GM11168 (cell line): ENCODE measurements around the gene PNPLA2.

ENCODE experiments used
- in situ Hi-C: fragments of 300-500 bp; cut with MboI; formaldehyde crosslinking; loops from one replicate; pipeline ENCODE4 v1.12.0; 2022; ENCODE audit warnings: low sequenced_read_pairs; ENCODE audit not compliant: unreplicated experiment

The PNPLA2 gene, protein sequence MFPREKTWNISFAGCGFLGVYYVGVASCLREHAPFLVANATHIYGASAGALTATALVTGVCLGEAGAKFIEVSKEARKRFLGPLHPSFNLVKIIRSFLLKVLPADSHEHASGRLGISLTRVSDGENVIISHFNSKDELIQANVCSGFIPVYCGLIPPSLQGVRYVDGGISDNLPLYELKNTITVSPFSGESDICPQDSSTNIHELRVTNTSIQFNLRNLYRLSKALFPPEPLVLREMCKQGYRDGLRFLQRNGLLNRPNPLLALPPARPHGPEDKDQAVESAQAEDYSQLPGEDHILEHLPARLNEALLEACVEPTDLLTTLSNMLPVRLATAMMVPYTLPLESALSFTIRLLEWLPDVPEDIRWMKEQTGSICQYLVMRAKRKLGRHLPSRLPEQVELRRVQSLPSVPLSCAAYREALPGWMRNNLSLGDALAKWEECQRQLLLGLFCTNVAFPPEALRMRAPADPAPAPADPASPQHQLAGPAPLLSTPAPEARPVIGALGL

DNA sequence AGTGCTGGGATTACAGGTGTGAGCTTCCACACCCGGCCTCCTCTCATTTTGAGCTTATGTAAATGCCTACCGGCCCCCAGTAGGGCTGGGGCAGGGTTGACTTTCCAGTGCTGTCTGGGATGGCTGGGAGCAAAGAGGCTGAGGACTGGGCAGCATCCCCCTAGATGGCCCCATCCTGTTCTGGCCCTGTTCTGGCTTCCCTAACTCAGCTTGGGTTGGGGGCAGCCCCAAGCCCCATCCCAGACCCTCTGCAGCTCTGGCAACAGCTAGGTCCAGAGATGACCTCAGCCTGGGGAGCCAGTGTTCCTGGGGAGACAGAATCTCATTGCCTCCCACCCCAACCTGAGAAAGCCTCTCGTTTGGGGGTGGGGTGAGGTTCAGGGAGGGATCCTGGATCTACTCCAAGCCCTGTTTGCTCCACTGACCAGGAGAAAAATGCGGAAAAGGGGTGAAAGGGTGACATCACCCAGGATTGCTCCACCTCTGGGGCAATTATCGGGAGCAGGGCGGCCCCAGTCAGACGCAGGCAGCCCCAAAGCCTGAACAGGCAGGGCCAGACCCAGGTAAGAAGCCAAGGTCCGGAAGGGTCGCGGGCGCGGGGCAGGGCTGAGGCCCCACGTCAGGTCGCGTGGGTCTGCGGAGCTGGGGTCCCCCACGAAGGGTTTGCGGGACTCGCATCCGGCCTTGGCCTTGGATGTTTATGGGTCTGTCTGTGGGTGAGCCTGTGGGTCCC, at the start of gene PNPLA2:
TSS of gene PNPLA2 (plus strand) at position 519 of the 733 bp plus-strand sequence. CDS start 805 bp downstream, outside the sequence.
- in situ Hi-C loops, result no loop called here

DNA sequence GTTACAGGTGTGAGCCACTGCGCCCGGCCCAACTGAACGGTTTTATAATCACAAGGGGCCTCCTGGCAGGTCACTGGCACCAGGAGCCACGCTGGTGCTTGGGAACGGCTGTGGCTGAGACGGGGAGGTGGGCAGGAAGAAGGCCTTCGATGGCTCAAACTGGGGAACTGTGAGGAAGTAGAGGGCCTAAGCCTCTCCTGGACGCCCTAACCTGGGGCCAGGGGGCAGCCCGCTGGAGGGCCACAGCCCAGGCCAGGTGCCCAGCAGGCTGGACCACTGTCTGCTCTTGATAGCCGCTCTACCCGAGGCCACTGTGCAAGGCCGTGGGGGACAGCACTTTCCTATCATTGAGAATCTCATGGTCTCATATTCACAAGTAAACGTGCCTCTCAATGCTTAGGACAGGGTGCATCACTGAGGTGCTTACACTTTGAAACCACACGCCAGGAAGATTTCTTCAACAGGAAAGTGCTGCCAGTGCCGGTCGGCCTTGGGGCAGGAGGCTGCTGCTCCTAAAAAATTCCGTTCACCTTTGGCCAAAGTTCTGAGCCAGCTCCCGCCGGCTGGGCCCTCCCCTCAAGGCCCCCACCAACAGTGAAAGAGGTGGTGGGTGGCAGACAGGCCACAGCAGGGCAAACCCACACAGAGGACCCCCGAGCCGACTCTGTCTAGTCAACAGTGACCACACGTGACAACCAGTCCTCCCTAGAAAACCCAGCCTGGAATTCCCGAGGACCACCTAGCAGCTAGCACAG, 48.6 kb upstream of the PNPLA2 start:
- in situ Hi-C loops, result loop anchor here (10.0 kb wide), 1 partner anchor 555 kb away; no protein-coding TSS in a partner anchor

DNA sequence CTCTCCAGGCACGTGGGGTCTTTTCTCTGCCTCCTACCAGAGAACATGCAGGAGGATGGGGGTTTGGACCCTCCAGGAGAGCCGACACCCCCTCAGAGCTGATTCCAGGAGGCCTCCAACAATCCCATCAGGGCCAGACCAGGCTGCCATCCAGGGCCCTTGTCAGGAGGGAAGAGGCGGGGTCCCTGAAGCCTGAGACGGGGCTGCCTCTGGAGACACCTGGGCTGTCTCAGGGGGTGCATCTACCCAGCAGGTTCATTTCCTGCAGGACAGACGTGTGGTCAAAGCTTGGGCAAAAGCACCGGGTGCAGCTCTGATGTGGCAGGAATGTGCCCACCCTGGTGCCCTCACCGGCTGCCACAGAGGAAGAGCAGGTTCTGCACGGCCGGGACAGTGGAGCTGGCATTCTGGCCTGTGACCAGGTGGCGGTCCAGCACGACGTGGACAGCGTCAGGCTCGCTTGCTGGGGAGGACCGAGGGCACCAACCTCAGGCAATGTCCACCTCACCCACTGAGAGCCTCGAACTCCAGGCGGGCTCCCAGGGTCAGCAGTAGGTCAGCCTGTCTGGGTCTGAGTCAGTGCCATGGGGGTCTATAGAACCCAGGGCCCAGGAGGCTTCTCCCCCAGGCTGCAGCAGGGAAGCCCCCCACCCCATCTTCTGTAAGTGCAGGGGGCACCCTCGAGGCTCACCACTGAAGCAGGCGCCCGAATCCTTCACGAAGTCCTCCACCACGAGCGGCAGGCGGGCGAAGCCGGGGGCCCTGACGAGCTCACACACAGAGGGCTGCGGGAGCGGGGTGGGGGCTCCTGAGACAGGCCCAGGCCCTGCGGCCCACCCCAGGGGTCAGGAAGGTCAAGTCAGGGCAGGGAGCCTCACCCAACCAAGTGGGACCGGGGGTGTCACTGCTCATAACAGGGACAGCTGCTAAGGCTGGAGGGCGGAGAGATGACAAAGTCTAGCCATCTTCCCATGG, 47.8 kb upstream of the PNPLA2 start:
- in situ Hi-C loops, result no loop called here

DNA sequence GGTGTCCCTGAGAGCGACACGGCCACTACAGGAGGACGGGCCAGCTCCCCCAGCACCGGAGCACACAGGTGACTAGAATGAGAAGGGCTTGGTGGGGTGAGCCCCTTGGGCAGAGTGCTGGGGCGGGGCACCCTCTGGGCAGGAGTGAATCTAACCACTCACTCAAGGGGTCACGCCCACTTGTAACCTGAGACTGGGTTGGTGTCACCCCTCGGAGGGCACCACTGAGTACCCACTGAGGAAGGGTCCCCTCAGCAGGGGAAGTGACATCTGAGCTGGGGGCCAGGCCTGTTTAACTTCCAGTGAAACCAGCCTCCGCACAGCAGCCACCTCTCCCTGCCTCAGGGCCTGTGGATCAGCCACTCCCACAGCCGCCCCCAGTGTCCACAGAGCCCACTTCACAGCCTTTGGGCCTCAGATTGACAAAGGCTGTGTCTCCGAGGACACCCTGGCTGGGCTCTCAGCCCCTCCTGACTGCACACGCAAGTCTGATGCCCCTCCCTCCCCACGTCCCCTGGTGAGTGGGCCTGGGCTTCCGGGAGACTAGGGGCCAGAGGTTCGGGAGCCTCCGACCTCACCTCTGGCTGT, 47.0 kb upstream of the PNPLA2 start:
- in situ Hi-C loops, result no loop called here

DNA sequence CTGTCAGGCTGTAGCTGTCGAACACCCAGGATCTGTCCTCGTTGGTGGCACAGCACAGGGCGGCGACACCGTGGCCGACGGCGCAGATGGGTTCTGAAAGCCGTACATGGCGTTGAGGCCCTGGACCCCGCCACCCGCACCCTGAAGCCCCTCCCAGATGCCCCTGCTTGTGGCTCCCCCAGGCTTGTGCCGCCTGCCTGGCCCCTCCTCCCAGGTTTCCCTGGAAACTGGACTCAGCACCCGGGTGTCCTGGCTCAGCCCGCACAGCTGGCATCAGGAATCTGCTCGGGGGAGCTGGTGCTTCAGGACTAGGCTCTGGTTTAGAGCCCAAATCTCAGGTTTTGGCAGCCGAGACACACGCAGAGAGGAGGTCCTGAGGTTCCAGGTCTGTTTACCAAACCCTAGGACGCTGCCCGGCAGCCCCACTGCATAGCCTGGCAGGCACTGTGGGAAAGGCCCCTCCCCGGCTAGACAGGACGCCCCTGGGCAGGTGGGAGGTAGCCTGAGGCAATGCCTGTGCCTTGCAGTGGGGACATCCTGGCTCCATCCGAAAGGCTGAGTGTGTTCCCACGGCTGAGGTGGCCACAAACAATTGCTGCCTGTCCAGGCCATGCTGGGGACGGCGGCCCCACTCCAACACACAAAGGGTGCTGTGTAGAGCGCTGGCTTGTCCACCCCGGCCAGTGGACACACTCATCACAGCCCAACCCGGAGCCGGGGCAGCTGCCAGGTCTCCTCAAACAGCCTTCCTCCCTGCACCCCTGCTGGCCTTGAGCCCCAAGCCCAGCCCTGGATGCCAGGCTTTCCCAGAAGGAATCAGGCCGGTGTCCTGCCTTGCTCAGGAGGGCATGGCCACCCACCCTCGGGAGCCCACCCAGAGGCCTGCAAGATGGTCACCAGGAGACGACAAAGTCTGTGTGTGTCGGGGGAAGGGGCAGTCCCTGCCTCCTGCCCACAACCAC, 46.0 kb upstream of the PNPLA2 start:
- in situ Hi-C loops, result no loop called here

DNA sequence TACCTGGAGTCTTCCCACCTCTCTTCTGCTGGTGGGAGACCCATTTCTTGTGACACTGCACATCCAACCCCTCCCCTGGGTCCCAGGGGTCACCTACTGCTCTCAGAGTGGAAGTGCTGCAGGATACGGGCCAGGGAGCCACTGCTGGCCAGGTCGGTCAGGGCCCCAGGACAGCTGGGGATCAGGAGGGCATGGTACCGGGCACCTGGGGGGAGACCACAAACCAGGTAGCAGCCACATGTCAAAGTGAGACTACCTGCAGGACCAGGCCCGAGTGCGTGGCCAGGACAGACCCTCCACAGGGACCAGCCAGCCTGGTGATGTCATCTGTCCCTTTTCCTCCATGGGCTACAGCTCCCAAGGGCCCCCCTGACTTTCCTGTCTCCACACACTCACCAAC, 45.3 kb upstream of the PNPLA2 start:
- in situ Hi-C loops, result no loop called here

DNA sequence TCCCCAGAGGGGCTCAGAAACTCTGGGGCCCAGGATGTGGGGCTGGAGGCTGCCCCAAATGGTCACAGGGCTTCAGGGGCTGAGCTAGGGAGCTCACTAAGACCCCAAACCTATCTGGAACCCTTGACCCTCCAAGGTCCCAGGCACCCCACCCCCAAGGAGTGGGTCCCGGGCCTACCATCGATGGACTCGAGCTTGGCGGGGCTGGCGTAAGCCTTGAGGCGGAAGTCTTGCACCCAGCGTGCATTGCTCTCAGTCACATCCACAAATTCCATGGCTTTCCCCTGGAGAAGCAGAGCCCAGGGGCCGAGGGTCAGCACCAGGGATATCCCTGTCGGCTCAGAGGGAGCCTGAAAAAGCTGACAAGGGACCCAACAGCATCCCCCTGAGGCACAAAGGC, 44.9 kb upstream of the PNPLA2 start:
- in situ Hi-C loops, result no loop called here

DNA sequence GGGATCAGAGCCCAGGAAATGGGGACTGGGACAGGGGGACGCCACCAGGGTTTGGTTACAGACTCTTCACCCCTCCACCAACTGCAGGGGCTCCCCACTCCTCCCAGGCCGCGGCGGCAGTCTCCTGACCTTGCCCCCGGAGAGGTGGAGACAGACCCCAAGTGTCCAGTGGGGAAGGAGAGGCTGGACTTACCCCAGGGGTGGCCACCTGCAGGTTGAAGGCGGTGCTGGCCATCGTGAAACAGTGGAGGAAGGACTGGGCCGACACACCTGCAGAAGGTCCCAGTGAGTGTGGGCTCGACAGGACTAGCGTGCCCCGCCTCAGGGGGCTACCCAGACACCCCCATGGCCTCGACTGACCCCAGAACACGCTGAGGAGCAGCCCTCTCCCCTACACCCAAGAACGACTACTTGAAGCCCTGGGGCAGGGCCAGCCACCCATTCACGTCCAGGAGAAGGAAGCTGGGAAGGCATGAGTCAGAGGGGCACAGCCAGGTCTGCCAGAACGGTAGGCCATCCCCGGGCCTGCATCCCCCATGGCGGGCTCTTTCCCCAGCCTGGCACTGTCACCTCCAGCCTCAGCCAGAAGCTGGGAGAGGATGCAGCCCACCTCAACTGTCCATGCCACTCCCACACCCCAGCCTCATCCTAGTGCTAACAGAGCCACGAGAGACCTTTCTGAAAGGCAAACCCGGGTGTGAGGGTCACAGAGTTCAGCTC, 43.7 kb upstream of the PNPLA2 start:
- in situ Hi-C loops, result no loop called here

DNA sequence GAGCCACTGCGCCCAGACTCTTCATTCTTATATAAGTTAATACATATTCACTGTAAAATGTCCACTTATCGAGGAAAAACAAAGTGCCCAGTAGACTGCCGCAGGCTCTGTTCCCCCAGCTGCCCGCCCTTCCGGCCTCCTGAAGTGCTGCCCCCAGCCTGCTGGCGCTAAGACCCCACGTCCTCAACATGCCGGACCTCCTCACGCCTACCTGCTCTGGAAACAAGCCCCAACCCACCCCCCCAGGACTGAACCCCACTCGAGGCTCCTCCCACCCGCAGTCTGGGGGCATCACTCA, 42.5 kb upstream of the PNPLA2 start:
- in situ Hi-C loops, result no loop called here

DNA sequence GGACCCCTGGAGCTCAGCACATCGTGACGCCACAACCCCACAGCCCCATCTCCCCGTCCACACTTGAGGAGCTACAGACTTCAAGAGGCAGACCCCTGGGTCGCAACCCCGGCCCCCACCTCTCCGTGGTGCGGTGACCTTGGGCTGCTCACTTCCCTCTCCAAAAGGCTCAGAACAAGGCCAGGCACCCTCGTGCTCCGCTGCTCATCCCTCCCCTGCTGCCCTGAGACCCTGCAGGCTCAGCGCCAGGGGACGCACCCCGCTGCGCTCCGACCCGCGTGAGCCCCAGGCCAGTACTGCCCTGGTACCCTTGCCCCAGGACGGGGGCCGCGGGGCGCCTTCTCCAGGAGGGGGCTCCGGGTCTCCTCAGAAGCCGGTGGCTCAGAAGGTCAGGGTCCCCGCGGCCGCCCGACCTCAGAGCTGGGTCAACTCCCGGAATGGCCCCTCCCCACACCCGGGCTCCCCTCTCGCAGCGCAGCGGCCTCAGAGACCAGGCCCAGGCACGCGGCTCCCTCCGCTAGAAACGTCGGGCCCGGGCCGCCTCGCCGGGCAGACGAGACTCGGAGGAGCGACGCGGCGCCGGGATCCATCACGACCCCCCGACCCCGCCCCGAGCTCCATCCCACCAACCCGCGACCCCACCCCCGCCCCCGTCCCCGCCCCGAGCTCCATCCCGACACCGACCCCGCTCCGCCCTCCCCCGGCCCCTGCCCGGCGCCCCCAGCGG, 42.0 kb upstream of the PNPLA2 start:
- in situ Hi-C loops, result no loop called here

DNA sequence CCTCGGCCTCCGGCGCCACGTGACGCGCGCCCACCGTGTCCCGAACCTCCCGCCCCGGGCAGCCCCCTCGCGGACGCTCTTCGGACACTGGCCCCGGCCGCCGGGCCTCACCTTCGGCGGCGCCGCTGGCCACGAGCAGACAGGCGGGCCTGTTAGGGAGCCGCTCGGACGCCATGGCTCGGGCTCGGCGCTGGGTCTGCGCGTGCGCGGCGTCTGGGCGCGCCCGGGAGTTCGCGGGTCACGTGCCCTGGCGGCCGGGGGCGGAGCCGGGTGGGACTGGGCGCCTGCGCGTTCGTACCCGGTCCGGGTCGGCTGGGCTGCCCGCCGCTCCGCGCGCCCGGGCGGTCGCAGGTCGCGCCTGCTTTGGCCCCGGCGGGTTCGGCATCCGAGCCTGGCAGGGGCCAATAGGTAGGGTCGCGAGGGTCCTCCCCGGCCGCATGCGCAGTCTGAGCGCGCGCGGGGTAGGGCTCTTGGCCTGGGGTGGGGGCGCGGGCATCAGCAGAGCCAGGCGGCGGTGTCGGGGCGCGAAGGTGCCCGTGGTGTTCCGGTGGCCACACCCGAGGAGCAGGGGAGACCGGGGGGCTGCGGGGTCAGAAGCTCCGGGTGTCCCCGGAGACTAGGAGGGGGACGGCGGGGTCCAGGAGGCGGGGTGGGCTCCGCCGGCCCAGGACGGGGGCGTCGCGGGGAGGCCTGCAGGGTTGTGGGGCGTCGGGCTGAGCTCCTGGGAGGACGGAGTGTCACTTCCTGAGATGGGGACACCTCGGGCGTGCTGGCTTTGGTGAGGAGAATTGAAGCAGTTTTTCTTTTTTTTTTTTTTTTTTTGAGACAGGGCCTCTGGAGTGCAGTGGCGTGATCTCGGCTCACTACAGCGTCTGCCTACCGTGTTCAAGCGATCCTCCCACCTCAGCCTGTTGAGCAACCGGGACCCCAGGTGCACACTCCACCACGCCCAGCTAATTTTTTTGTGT, 41.1 kb upstream of the PNPLA2 start, which contains the start of gene GATD1:
TSS of gene GATD1 (minus strand) at position 200 of the 968 bp plus-strand sequence. CDS start at position 175, 25 bp downstream.
- in situ Hi-C loops, result no loop called here

DNA sequence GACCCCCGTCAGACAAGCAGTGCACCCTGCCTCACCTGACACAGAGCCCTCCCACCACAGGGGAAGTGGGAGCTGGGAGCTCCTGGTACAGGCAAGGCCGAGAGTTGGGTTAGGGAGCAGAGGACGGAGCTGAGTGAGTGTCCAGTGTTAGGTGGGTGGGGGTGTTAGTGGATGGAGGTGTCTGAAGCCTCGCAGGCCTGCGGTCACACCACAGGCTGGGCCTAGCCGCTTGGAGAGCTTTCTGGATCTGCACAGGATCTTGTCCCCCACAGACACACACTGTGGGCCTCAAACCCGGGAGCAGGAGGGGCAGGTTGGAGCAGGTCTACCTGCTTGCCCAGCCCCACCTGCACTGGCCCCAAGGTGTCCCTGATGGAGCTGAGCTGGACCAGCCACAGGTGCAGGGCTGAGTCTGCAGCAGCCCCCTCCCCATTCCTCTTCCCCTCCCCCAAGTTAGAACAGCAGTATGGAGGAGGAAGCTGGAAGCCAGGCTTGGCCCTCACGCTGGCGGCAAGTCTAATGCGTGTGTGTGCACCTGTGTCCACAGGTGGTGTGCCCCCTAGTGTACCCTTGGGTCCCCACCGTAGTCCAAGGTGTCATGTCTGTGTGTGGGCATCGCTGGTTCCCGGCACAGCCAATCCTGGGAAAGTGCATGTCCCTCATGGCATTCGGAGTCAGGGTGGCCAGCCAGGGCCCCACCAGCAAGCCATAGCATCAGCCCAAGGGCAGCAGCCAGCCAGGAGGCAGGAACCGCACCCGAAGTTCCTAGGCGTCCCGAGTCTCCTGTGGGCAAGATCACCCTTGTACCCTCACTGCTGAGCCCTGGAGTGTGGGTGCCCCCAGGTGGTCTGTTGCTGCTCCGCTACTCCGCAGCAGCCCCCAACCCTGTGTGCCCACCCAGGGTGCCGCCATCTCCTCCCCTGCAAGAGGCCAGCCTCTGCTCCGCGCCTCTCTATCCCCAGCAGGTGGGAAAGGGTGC, 39.4 kb upstream of the PNPLA2 start:
- in situ Hi-C loops, result no loop called here

DNA sequence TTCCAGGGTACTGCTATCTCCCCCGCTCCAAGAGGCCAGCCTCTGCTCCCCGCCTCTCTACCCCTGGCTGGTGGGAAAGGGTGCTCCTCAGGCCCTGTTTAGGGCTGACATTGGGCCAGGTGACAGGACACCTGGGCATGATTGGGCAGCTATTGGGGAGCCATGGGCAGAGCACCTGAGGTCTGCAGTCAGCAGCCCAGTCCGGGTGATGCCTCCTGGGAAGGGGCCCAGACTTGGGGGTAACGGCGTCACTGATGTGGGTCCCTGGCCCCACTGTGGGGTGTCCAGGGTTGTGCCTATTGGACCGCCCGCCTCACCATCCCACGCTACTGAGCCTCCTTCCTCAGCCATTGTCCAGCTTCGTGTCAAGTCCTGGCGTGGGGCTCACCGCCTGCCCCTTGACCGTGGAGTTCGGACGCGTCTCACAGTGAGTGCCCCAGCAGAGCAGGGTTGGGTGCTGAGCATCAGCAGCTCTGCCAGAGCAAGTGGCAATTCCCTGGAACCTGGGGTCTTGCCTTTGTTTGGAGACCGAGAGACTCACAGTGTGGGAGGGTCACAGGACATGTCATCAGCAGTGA, 38.7 kb upstream of the PNPLA2 start:
- in situ Hi-C loops, result no loop called here
